ENCODE measurements around the gene NBPF1. TPM values are rescaled to one million over a fixed set of nuclear protein-coding genes. Genes with fewer than 3 reads are reported as not detected.
"Not testable (repeated sequence)": the region's sequence is repeated elsewhere in the genome, so short reads cannot be mapped to it uniquely, and the experiment has no call there.

NBPF1 gene
- polyA plus RNA-seq, 1 donor, result 59.5 TPM

GRCh38 chr1:16603623-16604022 lies 9.7 kb downstream of the NBPF1 start:
- no CpG with 5 or more reads among the region's 2 CpGs for WGBS (ENCODE audit: insufficient coverage, low lambda C conversion rate)
- H3K27me3 ChIP-seq (ENCODE audit: control insufficient read depth, insufficient read depth, low read length); H3K4me3 ChIP-seq (ENCODE audit: low read length); H3K9me3 ChIP-seq (ENCODE audit: control insufficient read depth, low read depth, low read length); DNase-seq; H3K4me1 ChIP-seq (ENCODE audit: control insufficient read depth, insufficient read depth, low read length); H3K27ac ChIP-seq (ENCODE audit: low read length): not testable (repeated sequence)
- H3K36me3 ChIP-seq (ENCODE audit: control insufficient read depth, insufficient read depth, low read length), result peaks cover 36% of the 10 kb centered on the region

DNA sequence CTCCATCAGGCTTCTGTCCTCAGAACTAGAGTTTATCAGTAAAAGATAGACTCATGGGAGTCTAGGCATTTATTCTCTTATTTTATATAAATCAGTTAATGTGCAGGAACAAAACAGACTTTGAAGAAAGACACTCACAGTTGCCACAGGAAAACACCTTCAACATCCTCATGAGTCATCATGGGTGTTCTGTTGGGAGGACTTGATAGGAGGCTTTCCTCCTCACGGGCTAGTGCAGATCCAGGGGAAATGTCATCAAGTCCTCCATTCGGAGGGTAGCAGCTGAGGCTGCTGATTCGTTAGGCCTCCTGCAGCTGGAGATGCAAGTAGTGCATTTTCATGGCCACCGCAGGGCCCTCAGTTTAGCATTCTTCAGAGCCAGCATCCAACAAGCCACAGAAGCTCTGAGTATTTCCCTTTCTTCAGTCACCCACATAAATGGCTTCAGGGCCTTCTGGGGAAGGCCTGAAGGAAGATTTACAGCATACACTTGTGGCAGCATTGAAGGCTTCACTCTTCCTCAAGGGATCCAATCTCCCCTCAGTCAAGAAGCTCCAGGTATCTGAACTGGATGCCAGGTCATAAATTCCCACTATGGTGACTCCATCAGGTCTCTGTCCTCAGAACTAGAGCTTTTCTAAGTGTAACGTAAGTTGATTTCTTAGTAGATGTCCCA lies 10.9 kb downstream of the NBPF1 start:
- not testable (repeated sequence) for H3K27me3 ChIP-seq (ENCODE audit: control insufficient read depth, insufficient read depth, low read length); DNase-seq; H3K4me3 ChIP-seq (ENCODE audit: low read length); H3K9me3 ChIP-seq (ENCODE audit: control insufficient read depth, low read depth, low read length); H3K4me1 ChIP-seq (ENCODE audit: control insufficient read depth, insufficient read depth, low read length)
- Histone ChIP-seq H3K27ac (ENCODE audit: low read length) (peak overlapping the region; percentile 6), H3K36me3 (ENCODE audit: control insufficient read depth, insufficient read depth, low read length) (peaks cover 24% of the 10 kb centered on the region)
- no CpG with 5 or more reads among the region's 5 CpGs for WGBS (ENCODE audit: insufficient coverage, low lambda C conversion rate)

- Histone ChIP-seq H3K27ac (ENCODE audit: low read length) (peak overlapping the region; percentile 76), H3K36me3 (ENCODE audit: control insufficient read depth, insufficient read depth, low read length) (peaks cover 13% of the 10 kb centered on the region)
- H3K9me3 ChIP-seq (ENCODE audit: control insufficient read depth, low read depth, low read length); H3K4me3 ChIP-seq (ENCODE audit: low read length); H3K27me3 ChIP-seq (ENCODE audit: control insufficient read depth, insufficient read depth, low read length); H3K4me1 ChIP-seq (ENCODE audit: control insufficient read depth, insufficient read depth, low read length): not testable (repeated sequence)
- whole genome bisulfite sequencing (ENCODE audit: insufficient coverage, low lambda C conversion rate), result no CpG with 5 or more reads among the region's 7 CpGs
- DNase-seq, result peak in 1 of 2 donors; percentile 76
Observed at GRCh38 chr1:16600855-16601786, 12.2 kb downstream of the NBPF1 start.

GRCh38 chr1:16599326-16599725 lies 14.0 kb downstream of the NBPF1 start:
- WGBS (ENCODE audit: insufficient coverage, low lambda C conversion rate), result no CpG with 5 or more reads among the region's 3 CpGs

DNA sequence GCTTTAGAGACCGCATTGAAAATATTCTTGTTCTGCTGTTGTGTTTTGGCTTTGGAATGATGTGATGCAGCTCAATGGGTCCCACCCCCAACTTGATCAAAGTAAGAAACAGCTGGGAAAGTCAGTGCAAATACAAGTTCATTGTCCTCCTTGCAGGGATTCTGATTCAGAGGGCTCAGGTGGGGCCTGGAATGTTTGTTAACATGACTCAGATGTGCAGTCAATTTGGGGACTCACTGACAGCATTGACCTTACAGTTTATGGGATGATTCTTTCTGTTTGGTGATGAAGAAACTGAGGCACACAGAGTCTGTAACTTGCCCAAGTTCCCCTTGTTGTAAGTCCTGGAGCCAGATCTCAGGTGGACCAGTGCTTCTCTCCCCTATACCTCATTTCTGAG lies 18.1 kb downstream of the NBPF1 start:
- H3K9me3 ChIP-seq (ENCODE audit: control insufficient read depth, low read depth, low read length); H3K27ac ChIP-seq (ENCODE audit: low read length); H3K27me3 ChIP-seq (ENCODE audit: control insufficient read depth, insufficient read depth, low read length); H3K36me3 ChIP-seq (ENCODE audit: control insufficient read depth, insufficient read depth, low read length); H3K4me1 ChIP-seq (ENCODE audit: control insufficient read depth, insufficient read depth, low read length); H3K4me3 ChIP-seq (ENCODE audit: low read length); DNase-seq: not testable (repeated sequence)
- WGBS (ENCODE audit: insufficient coverage, low lambda C conversion rate), result no CpG with 5 or more reads among the region's 1 CpG

More at GRCh38 chr1:16599326-16599725, 14.0 kb downstream of the NBPF1 start:
- H3K4me3 ChIP-seq (ENCODE audit: low read length); H3K9me3 ChIP-seq (ENCODE audit: control insufficient read depth, low read depth, low read length); H3K36me3 ChIP-seq (ENCODE audit: control insufficient read depth, insufficient read depth, low read length); H3K27me3 ChIP-seq (ENCODE audit: control insufficient read depth, insufficient read depth, low read length); H3K4me1 ChIP-seq (ENCODE audit: control insufficient read depth, insufficient read depth, low read length); H3K27ac ChIP-seq (ENCODE audit: low read length); DNase-seq: not testable (repeated sequence)

DNA sequence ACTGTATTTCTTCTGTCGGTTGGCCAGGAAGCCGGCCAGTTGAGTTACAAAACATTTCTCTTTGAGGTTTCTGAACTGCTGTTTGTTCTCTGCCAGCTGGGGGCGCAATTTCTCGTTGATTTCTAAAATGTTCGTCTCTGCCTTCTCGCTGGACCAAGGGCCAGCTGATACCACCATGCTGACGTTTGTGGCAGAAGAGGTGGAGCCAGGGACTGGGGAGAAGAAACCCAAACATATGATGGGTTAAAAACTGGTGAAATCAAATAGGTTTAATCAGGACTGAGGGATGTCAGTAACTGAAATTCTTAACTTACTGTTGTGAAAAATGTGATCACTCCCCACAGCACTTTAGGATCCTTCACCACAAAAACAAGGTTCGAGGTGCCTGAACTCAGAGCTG lies 21.5 kb downstream of the NBPF1 start:
- WGBS (ENCODE audit: insufficient coverage, low lambda C conversion rate), result no CpG with 5 or more reads among the region's 8 CpGs
- not testable (repeated sequence) for H3K9me3 ChIP-seq (ENCODE audit: control insufficient read depth, low read depth, low read length); DNase-seq

DNA sequence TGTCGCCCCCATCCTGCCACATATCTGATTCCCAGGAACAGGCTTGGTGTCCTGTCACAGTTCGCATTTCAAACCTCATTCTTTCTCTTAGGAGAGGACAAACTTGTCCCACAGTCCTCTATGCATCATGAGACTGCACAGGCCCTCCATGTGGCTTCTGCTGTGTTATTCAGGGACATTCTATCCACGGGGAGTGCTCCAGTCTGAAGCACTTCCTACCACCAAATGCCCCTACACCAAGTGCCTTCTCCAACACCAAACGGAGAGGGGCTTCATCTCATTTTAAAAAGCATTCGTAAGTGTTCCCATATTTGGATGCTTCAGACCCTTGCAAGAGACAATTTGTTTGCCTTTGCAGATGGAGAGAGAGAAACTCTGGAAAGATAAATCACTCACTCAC lies 25.3 kb downstream of the NBPF1 start:
- not testable (repeated sequence) for H3K4me1 ChIP-seq (ENCODE audit: control insufficient read depth, insufficient read depth, low read length); H3K27ac ChIP-seq (ENCODE audit: low read length); DNase-seq; H3K9me3 ChIP-seq (ENCODE audit: control insufficient read depth, low read depth, low read length); H3K27me3 ChIP-seq (ENCODE audit: control insufficient read depth, insufficient read depth, low read length); H3K36me3 ChIP-seq (ENCODE audit: control insufficient read depth, insufficient read depth, low read length); H3K4me3 ChIP-seq (ENCODE audit: low read length)
- 83% methylated on average over 1 of the region's 5 CpGs for WGBS (ENCODE audit: insufficient coverage, low lambda C conversion rate)

More for the DNA sequence above, 21.5 kb downstream of the NBPF1 start:
- not testable (repeated sequence) for H3K4me1 ChIP-seq (ENCODE audit: control insufficient read depth, insufficient read depth, low read length); H3K27me3 ChIP-seq (ENCODE audit: control insufficient read depth, insufficient read depth, low read length); H3K27ac ChIP-seq (ENCODE audit: low read length); H3K36me3 ChIP-seq (ENCODE audit: control insufficient read depth, insufficient read depth, low read length); H3K4me3 ChIP-seq (ENCODE audit: low read length)

DNA sequence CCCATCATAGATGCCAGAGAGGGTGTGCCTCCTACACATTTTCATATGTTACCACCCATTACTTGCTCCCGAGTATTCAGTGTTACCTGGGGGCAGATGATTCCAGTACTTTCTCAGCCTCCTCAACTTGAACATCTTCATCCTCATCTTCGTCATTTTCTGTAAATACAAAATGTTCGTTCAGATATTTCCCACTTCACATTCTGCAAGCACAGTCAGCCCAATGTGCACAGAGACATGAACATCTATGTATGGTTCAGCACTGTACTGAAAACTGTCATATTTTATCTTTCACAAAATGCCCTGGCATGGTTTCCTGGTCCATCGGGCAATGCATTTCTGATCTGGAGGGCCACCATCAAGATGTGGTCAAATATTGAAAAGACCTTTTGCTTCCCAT lies 25.7 kb downstream of the NBPF1 start:
- H3K36me3 ChIP-seq (ENCODE audit: control insufficient read depth, insufficient read depth, low read length); H3K27me3 ChIP-seq (ENCODE audit: control insufficient read depth, insufficient read depth, low read length); H3K4me1 ChIP-seq (ENCODE audit: control insufficient read depth, insufficient read depth, low read length); DNase-seq; H3K4me3 ChIP-seq (ENCODE audit: low read length); H3K9me3 ChIP-seq (ENCODE audit: control insufficient read depth, low read depth, low read length); H3K27ac ChIP-seq (ENCODE audit: low read length): not testable (repeated sequence)
- 100% methylated on average over 1 of the region's 4 CpGs for WGBS (ENCODE audit: insufficient coverage, low lambda C conversion rate)

DNA sequence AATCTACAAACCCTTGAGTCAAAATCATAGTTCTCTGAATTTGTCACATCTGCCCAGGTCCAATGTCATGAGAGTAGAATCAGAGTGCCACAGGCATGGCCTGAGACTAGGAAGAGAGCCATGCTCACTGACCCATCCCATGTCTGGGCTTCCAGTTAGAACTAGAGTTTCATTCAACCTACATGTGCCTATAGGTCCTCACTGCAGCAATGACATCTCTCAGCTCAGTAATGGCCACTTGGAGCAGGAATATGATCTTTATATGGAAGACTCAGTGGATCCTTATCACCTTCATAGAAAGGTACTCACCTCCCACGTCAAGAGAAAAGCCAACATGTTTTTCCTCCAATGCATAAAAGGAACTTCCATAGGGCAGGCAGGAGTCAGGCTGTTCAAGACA lies 48.0 kb downstream of the NBPF1 start:
- H3K36me3 ChIP-seq (ENCODE audit: control insufficient read depth, insufficient read depth, low read length); H3K27ac ChIP-seq (ENCODE audit: low read length); DNase-seq; H3K4me3 ChIP-seq (ENCODE audit: low read length); H3K9me3 ChIP-seq (ENCODE audit: control insufficient read depth, low read depth, low read length); H3K27me3 ChIP-seq (ENCODE audit: control insufficient read depth, insufficient read depth, low read length); H3K4me1 ChIP-seq (ENCODE audit: control insufficient read depth, insufficient read depth, low read length): not testable (repeated sequence)
- no CpG with 5 or more reads among the region's 1 CpG for WGBS (ENCODE audit: insufficient coverage, low lambda C conversion rate)

GRCh38 chr1:16561035-16561434 lies 52.3 kb downstream of the NBPF1 start:
- not testable (repeated sequence) for H3K36me3 ChIP-seq (ENCODE audit: control insufficient read depth, insufficient read depth, low read length); H3K27me3 ChIP-seq (ENCODE audit: control insufficient read depth, insufficient read depth, low read length); DNase-seq; H3K4me1 ChIP-seq (ENCODE audit: control insufficient read depth, insufficient read depth, low read length); H3K27ac ChIP-seq (ENCODE audit: low read length); H3K9me3 ChIP-seq (ENCODE audit: control insufficient read depth, low read depth, low read length); H3K4me3 ChIP-seq (ENCODE audit: low read length)
- WGBS (ENCODE audit: insufficient coverage, low lambda C conversion rate), result no CpG with 5 or more reads among the region's 4 CpGs
